Testis (tissue), 3 donors: Measurements from ENCODE around the gene SPATA33. TPM values are rescaled to one million over a fixed set of nuclear protein-coding genes. Genes with fewer than 3 reads are reported as not detected.
A peak's percentile ranks its signal among the peaks of the same experiment; 100 is the strongest.

Experiments
- DNase-seq: peaks from one replicate; pipeline ENCODE4 v3.0.0-alpha.2; 2019
- H3K27ac ChIP-seq, 2 donors: fragments of 200-600 bp; sonication (generic); one replicate each; pipeline ENCODE4 v1.5.1; 2019
- H3K27me3 ChIP-seq: fragments of 200-600 bp; sonication (generic); one replicate; pipeline ENCODE4 v1.5.1; 2019
- H3K36me3 ChIP-seq: fragments of 200-600 bp; sonication (generic); one replicate; pipeline ENCODE4 v1.5.1; 2017; ENCODE audit warnings: low read depth; ENCODE audit errors: missing control alignments
- H3K4me1 ChIP-seq: fragments of 200-600 bp; sonication (generic); one replicate; pipeline ENCODE4 v1.5.1; 2019
- H3K4me3 ChIP-seq, 2 donors: fragments of 200-600 bp; sonication (generic); one replicate each; pipeline ENCODE4 v1.5.1; 2017 to 2019
- H3K9me3 ChIP-seq: fragments of 200-600 bp; sonication (generic); one replicate; pipeline ENCODE4 v1.5.1; 2017
- CTCF ChIP-seq, 3 experiments: fragments of 450-650 bp in 2 of 3; fragments of 200-600 bp in 1 of 3; sonication (generic) in 1 of 3; IDR thresholded peaks; one replicate each; pipeline ENCODE4 v1.5.1; 2016 to 2019; ENCODE audit warnings: antibody characterized with exemption in 3 of 3, mild to moderate bottlenecking in 2 of 3, moderate library complexity in 1 of 3
- POLR2A ChIP-seq: fragments of 450-650 bp; IDR thresholded peaks from one replicate; pipeline ENCODE4 v1.6.1; 2017; ENCODE audit warnings: antibody characterized with exemption, mild to moderate bottlenecking, moderate library complexity
- WGBS, 2 donors: methylation state at CpG; one replicate each; pipeline ENCODE4 v1.1.5; 2018; 5-methylcytosine and 5-hydroxymethylcytosine counted together
- intact Hi-C: fragments of 100-400 bp; cut with DNase I; formaldehyde crosslinking; loops from one replicate; pipeline ENCODE4 v1.15.1; 2023; ENCODE audit warnings: low total_unique reads
- polyA plus RNA-seq: library from polyadenylated mRNA; stranded (reverse); fragments of 350-450 nt; fragmentation: Illumina TruSeq; extraction: RNeasy Lipid Tissue Mini Kit (QIAGEN cat#74804); gene quantifications from one replicate; pipeline ENCODE4 v1.2.3, GENCODE V29; 2014; ENCODE audit warnings: low read depth, low replicate concordance; ENCODE audit not compliant: insufficient read depth
- total RNA-seq, 2 donors: library from RNA; depleted of rRNA; stranded (reverse); fragments of >200 nt; gene quantifications; one replicate each; pipeline ENCODE4 v1.2.3, GENCODE V29; 2016

The SPATA33 gene
- total and polyA plus RNA-seq, 3 donors from 2014 or later: 45.8 to 201 (median 85.0) TPM

GRCh38 chr16:89672177-89672941 lies 14.7 kb downstream of the SPATA33 start:
- intact Hi-C loops: no loop called here
- Histone ChIP-seq H3K9me3 (no peaks in the 10 kb centered on the region), H3K27me3 (no peaks in the 10 kb centered on the region), H3K27ac (no peak overlapping the region), H3K4me3 (no peak overlapping the region), H3K4me1 (no peaks in the 10 kb centered on the region), H3K36me3 (no peaks in the 10 kb centered on the region)
- DNase-seq: no peak
- 84 to 91% methylated on average over 16 of the region's 16 CpGs for WGBS, 2 donors
- TF ChIP-seq POLR2A: no peak
- TF ChIP-seq CTCF (IDR thresholded peaks at IDR 0.05): no peak

- H3K4me1 ChIP-seq: no peaks in the 10 kb centered on the region
- H3K27me3 ChIP-seq: no peaks in the 10 kb centered on the region
- 93 to 94% methylated on average over 2 of the region's 2 CpGs for WGBS, 2 donors
- TF ChIP-seq POLR2A (no peak), CTCF (IDR thresholded peaks at IDR 0.05) (no peak)
- no peak overlapping the region for H3K4me3 ChIP-seq
- H3K27ac ChIP-seq: no peak overlapping the region
- H3K36me3 ChIP-seq: no peaks in the 10 kb centered on the region
- intact Hi-C loops: no loop called here
- no peak for DNase-seq
- no peaks in the 10 kb centered on the region for H3K9me3 ChIP-seq
Measured at GRCh38 chr16:89678258-89678657, 20.6 kb downstream of the SPATA33 start.

- Histone ChIP-seq H3K9me3 (no peaks in the 10 kb centered on the region), H3K36me3 (no peaks in the 10 kb centered on the region), H3K27me3 (no peaks in the 10 kb centered on the region), H3K27ac (no peak overlapping the region), H3K4me1 (peaks cover 7% of the 10 kb centered on the region), H3K4me3 (peak overlapping the region in 1 of 2 donors; percentile 75)
- DNase-seq: no peak
- intact Hi-C loops: no loop called here
- 100% methylated on average over 1 of the region's 1 CpG; no CpG with 5 or more reads in 1 of the 2 donors for WGBS, 2 donors
- TF ChIP-seq POLR2A (no peak), CTCF (IDR thresholded peaks at IDR 0.05) (no peak)
Measured at GRCh38 chr16:89685916-89686315, 28.3 kb downstream of the SPATA33 start.

GRCh38 chr16:89686520-89687091 lies 29.0 kb downstream of the SPATA33 start, which contains the start of gene CDK10:
TSS of gene CDK10 (plus strand) at chr16:89686689. CDS start at chr16:89686711, 22 bp downstream.
- intact Hi-C loops: no loop called here
- peaks cover 7% of the 10 kb centered on the region for H3K4me1 ChIP-seq
- peak; percentile 92 for DNase-seq
- no peaks in the 10 kb centered on the region for H3K9me3 ChIP-seq
- TF ChIP-seq POLR2A (peak; percentile 42), CTCF (IDR thresholded peaks at IDR 0.05) (no peak)
- peak within 1 kb of the TSS; percentile 75 to 80 for H3K4me3 ChIP-seq
- peak within 1 kb of the TSS; percentile 75 to 87 for H3K27ac ChIP-seq
- WGBS, 2 donors: 0 to 1% methylated on average over 8 to 64 of the region's 67 CpGs
- no peaks in the 10 kb centered on the region for H3K27me3 ChIP-seq
- no peaks in the 10 kb centered on the region for H3K36me3 ChIP-seq
